DND-41 (cell line): ENCODE results near the gene ECHS1.

Experiments
- EZH2 ChIP-seq: IDR thresholded peaks from 3 replicates; pipeline ENCODE4 v1.6.1; 2012; ENCODE audit warnings: borderline replicate concordance, low read depth, mild to moderate bottlenecking, moderate library complexity, low read length, inconsistent platforms; ENCODE audit not compliant: severe bottlenecking
- TF ChIP-seq, protein P1 (sequence below): IDR thresholded peaks from 2 replicates; pipeline ENCODE4 v1.5.1; 2012; ENCODE audit warnings: borderline replicate concordance, low read length, moderate library complexity, mild to moderate bottlenecking; ENCODE audit not compliant: poor library complexity, severe bottlenecking; ENCODE audit errors: extremely low read depth

DNA sequence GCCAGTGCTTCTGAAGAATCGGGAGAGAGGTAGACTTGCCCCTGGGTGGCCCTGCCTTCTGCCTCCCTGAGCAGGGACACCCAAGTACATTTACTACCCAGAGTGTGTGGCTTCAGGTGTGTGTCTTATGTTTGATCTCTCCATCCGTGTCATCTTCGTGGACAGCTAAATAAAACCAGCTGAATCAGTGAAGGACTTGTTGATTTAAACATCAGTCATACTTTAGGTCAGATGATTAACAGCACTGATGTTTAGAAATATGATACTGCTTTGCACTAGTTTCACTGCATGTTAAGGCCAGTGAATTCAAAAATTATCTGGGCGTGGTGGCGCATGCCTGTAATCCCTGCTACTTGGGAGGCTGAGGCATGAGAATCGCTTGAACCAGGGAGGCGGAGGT, 24.8 kb upstream of the ECHS1 start:
- TF ChIP-seq, protein P1, sequence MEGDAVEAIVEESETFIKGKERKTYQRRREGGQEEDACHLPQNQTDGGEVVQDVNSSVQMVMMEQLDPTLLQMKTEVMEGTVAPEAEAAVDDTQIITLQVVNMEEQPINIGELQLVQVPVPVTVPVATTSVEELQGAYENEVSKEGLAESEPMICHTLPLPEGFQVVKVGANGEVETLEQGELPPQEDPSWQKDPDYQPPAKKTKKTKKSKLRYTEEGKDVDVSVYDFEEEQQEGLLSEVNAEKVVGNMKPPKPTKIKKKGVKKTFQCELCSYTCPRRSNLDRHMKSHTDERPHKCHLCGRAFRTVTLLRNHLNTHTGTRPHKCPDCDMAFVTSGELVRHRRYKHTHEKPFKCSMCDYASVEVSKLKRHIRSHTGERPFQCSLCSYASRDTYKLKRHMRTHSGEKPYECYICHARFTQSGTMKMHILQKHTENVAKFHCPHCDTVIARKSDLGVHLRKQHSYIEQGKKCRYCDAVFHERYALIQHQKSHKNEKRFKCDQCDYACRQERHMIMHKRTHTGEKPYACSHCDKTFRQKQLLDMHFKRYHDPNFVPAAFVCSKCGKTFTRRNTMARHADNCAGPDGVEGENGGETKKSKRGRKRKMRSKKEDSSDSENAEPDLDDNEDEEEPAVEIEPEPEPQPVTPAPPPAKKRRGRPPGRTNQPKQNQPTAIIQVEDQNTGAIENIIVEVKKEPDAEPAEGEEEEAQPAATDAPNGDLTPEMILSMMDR: no peak
- TF ChIP-seq EZH2: no peak
